Panc1 (cell line): ENCODE measurements around the gene GABRG3.

ENCODE experiments used
- SIN3A ChIP-seq: IDR thresholded peaks from 2 replicates; pipeline ENCODE4 v1.6.1; 2012; ENCODE audit warnings: low read depth, mild to moderate bottlenecking, low read length, moderate library complexity, borderline replicate concordance; ENCODE audit not compliant: insufficient read depth
- TCF7L2 ChIP-seq: IDR thresholded peaks from 2 replicates; pipeline ENCODE4 v1.6.1; 2011; ENCODE audit warnings: mild to moderate bottlenecking, low read depth, low read length, inconsistent platforms
- TF ChIP-seq, protein P1 (sequence below): fragments of 450-650 bp; IDR thresholded peaks from 2 replicates; pipeline ENCODE4 v1.5.1; 2017; ENCODE audit warnings: mild to moderate bottlenecking
- TF ChIP-seq, protein P2 (sequence below), 2 experiments: IDR thresholded peaks; 2 replicates each; pipeline ENCODE4 v1.6.1; 2011 to 2012; ENCODE audit warnings: low read depth in 2 of 2, control low read depth in 1 of 2, low read length in 1 of 2, mild to moderate bottlenecking in 1 of 2, moderate library complexity in 1 of 2; ENCODE audit not compliant: insufficient read depth in 1 of 2

DNA sequence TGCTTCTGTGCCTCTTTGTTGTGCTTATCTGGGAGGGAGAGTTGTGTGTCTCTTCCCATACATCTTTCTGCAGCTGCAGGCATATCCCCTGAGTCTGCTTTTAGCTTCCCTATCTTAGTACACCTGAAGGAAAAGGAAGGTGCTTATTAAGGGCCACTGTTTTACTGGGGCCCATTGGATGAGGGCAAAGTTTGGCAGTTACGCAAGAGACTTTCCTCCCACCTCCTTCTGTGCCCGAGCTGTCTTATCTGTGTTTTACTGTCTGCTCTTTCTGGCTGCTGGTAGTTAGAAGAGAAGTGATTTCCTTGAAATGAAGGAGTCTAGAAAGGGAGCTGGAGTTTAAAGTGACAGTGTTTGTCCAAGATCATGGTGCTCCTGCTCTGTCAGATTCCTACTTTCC is 66.5 kb downstream of the GABRG3 start:
- TF ChIP-seq, protein P1, sequence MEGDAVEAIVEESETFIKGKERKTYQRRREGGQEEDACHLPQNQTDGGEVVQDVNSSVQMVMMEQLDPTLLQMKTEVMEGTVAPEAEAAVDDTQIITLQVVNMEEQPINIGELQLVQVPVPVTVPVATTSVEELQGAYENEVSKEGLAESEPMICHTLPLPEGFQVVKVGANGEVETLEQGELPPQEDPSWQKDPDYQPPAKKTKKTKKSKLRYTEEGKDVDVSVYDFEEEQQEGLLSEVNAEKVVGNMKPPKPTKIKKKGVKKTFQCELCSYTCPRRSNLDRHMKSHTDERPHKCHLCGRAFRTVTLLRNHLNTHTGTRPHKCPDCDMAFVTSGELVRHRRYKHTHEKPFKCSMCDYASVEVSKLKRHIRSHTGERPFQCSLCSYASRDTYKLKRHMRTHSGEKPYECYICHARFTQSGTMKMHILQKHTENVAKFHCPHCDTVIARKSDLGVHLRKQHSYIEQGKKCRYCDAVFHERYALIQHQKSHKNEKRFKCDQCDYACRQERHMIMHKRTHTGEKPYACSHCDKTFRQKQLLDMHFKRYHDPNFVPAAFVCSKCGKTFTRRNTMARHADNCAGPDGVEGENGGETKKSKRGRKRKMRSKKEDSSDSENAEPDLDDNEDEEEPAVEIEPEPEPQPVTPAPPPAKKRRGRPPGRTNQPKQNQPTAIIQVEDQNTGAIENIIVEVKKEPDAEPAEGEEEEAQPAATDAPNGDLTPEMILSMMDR: no peak
- TF ChIP-seq SIN3A (no peak), TCF7L2 (no peak)
- TF ChIP-seq, protein P2, sequence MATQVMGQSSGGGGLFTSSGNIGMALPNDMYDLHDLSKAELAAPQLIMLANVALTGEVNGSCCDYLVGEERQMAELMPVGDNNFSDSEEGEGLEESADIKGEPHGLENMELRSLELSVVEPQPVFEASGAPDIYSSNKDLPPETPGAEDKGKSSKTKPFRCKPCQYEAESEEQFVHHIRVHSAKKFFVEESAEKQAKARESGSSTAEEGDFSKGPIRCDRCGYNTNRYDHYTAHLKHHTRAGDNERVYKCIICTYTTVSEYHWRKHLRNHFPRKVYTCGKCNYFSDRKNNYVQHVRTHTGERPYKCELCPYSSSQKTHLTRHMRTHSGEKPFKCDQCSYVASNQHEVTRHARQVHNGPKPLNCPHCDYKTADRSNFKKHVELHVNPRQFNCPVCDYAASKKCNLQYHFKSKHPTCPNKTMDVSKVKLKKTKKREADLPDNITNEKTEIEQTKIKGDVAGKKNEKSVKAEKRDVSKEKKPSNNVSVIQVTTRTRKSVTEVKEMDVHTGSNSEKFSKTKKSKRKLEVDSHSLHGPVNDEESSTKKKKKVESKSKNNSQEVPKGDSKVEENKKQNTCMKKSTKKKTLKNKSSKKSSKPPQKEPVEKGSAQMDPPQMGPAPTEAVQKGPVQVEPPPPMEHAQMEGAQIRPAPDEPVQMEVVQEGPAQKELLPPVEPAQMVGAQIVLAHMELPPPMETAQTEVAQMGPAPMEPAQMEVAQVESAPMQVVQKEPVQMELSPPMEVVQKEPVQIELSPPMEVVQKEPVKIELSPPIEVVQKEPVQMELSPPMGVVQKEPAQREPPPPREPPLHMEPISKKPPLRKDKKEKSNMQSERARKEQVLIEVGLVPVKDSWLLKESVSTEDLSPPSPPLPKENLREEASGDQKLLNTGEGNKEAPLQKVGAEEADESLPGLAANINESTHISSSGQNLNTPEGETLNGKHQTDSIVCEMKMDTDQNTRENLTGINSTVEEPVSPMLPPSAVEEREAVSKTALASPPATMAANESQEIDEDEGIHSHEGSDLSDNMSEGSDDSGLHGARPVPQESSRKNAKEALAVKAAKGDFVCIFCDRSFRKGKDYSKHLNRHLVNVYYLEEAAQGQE (IDR thresholded peaks at IDR 0.05; ENCODE audit: insufficient read depth in 1 of 2, low read depth in 2 of 2, low read length in 1 of 2): no peak
